Cortex of kidney (tissue), 1 donor: Measurements from ENCODE around the gene SIN3A.
"Not testable (repeated sequence)": the region's sequence is repeated elsewhere in the genome, so short reads cannot be mapped to it uniquely, and the experiment has no call there.

ENCODE experiments used
- DNase-seq: peaks from one replicate; lab custom pipeline; 2025; lab: John Stamatoyannopoulos, UW

SIN3A gene

GRCh38 chr15:75356006-75356405, 95.5 kb downstream of the SIN3A start:
- no peak for DNase-seq

GRCh38 chr15:75355369-75355768, 96.1 kb downstream of the SIN3A start:
- DNase-seq, result no peak

GRCh38 chr15:75354454-75354853, 97.0 kb downstream of the SIN3A start:
- no peak for DNase-seq

- no peak for DNase-seq
These were observed 97.9 kb downstream of the SIN3A start for GRCh38 chr15:75353604-75354003.

- DNase-seq, result no peak
These were observed 99.1 kb downstream of the SIN3A start for GRCh38 chr15:75352186-75353080.

GRCh38 chr15:75350601-75351361, 100.7 kb downstream of the SIN3A start:
- DNase-seq, result no peak

GRCh38 chr15:75349851-75350588, 101.5 kb downstream of the SIN3A start:
- no peak for DNase-seq

GRCh38 chr15:75349351-75349669, 102.2 kb downstream of the SIN3A start:
- DNase-seq, result not testable (repeated sequence)

- DNase-seq, result no peak
These were observed 102.7 kb downstream of the SIN3A start for GRCh38 chr15:75348562-75349350.

GRCh38 chr15:75348034-75348561, 103.4 kb downstream of the SIN3A start:
- DNase-seq, result no peak

- no peak for DNase-seq
These were observed 104.1 kb downstream of the SIN3A start for GRCh38 chr15:75347222-75348033.

GRCh38 chr15:75346796-75347221, 104.7 kb downstream of the SIN3A start, which contains the start of gene NEIL1:
NEIL1 (plus strand) TSS chr15:75347039; CDS start chr15:75348906, 1,867 bp downstream.
- DNase-seq, result no peak

- DNase-seq, result not testable (repeated sequence)
These were observed 107.5 kb downstream of the SIN3A start for GRCh38 chr15:75343953-75344352.

GRCh38 chr15:75342221-75342620, 109.3 kb downstream of the SIN3A start:
- no peak for DNase-seq

- no peak for DNase-seq
These were observed 111.8 kb downstream of the SIN3A start for GRCh38 chr15:75339531-75340240.

- no peak for DNase-seq
These were observed 112.7 kb downstream of the SIN3A start for GRCh38 chr15:75338661-75339240.

GRCh38 chr15:75335705-75336355, 115.7 kb downstream of the SIN3A start, which contains the start of gene COMMD4:
COMMD4 (plus strand) TSS chr15:75336063; CDS start chr15:75336090, 27 bp downstream.
- peak; percentile 68 for DNase-seq

GRCh38 chr15:75335313-75335704, 116.2 kb downstream of the SIN3A start:
- DNase-seq, result no peak
